ENCODE data around the gene AIP. TPM values are rescaled to one million over a fixed set of nuclear protein-coding genes. Genes with fewer than 3 reads are reported as not detected.

AIP gene
- total RNA-seq, 2 experiments from 2014 or later = 145 to 146 TPM

DNA sequence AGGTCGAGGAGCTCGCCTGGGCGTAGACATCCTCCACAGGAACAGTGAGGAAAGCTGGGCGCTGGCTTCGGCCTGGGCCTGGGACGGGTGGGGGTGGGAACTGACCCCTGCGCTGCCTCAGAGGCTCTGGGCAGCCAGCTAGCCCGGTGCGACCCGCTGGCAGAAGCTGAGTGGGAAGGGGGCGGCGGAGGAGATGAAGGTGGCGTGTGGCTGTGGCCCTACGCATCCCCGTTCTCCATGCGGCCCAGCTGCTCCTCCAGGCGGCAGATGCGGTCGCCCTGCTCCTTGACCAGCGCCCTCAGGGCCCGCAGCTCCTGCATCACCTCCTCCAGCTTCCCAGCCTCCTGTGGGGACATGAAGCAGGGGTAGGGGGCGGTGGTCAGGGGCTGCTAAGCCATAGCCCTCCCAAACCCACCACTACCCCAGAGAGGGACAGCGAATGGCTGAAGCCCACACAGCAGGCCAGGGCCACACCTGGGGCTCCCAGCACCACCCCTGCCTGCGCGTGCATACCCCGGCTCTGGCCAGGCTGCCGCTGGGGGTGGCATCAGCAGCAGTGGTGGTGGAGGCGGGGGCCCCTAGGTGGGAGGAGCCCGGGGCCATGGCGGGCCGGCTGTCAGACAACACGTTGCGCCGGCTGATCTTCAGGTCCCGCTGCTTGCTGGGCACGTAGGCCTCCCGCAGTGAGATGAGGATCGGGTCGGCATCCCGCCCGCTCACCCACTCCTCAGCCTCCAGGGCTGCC lies 44.5 kb upstream of the AIP start:
- peak; percentile 93 for DNase-seq
- Mint-ChIP-seq H3K9me3 (no peaks in the 10 kb centered on the region), H3K27ac (peak overlapping the region; percentile 86), H3K4me1 (ENCODE audit: low read depth) (peaks cover 53% of the 10 kb centered on the region), H3K4me3 (peak overlapping the region; percentile 87), H3K36me3 (ENCODE audit: low read depth) (peaks cover 57% of the 10 kb centered on the region), H3K27me3 (no peaks in the 10 kb centered on the region)
- POLR2A ChIA-PET = interaction anchor here (0.6 to 10.8 kb wide), 27 partner anchors 7 to 190 kb away, joined by 3 to 178 read pairs (median 8); partner anchors contain the start of genes AIP, ANKRD13D, CABP4 and PITPNM1
- TF ChIP-seq, protein P1, sequence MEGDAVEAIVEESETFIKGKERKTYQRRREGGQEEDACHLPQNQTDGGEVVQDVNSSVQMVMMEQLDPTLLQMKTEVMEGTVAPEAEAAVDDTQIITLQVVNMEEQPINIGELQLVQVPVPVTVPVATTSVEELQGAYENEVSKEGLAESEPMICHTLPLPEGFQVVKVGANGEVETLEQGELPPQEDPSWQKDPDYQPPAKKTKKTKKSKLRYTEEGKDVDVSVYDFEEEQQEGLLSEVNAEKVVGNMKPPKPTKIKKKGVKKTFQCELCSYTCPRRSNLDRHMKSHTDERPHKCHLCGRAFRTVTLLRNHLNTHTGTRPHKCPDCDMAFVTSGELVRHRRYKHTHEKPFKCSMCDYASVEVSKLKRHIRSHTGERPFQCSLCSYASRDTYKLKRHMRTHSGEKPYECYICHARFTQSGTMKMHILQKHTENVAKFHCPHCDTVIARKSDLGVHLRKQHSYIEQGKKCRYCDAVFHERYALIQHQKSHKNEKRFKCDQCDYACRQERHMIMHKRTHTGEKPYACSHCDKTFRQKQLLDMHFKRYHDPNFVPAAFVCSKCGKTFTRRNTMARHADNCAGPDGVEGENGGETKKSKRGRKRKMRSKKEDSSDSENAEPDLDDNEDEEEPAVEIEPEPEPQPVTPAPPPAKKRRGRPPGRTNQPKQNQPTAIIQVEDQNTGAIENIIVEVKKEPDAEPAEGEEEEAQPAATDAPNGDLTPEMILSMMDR (IDR thresholded peaks at IDR 0.05) = no peak
- peak; percentile 49 for ATAC-seq
- CTCF ChIA-PET = interaction anchor here (0.8 to 2.8 kb wide), 11 partner anchors 9 to 87 kb away, joined by 3 to 12 read pairs (median 4); partner anchors contain the start of genes CDK2AP2, PPP1CA, RAD9A and TMEM134
- intact Hi-C loops (cut with micrococcal nuclease) = loop anchor here (5.0 kb wide), 2 partner anchors 44 to 69 kb away; partner anchors contain the start of genes AIP, CDK2AP2 and PITPNM1

GRCh38 chr11:67439321-67440228 lies 43.3 kb upstream of the AIP start:
- POLR2A ChIA-PET = interaction anchor here (0.8 to 10.8 kb wide), 13 partner anchors 8 to 48 kb away, joined by 3 to 178 read pairs (median 8); partner anchors contain the start of genes AIP, CABP4, PPP1CA and RPS6KB2
- Mint-ChIP-seq H3K36me3 (ENCODE audit: low read depth) (peaks cover 50% of the 10 kb centered on the region), H3K27me3 (no peaks in the 10 kb centered on the region), H3K4me1 (ENCODE audit: low read depth) (peaks cover 49% of the 10 kb centered on the region), H3K27ac (peak overlapping the region; percentile 86), H3K9me3 (no peaks in the 10 kb centered on the region), H3K4me3 (peak overlapping the region; percentile 87)
- CTCF ChIA-PET = interaction anchor here (0.7 to 1.9 kb wide), 9 partner anchors 10 to 69 kb away, joined by 3 to 8 read pairs (median 4); partner anchors contain the start of gene RAD9A
- intact Hi-C loops (cut with micrococcal nuclease) = loop anchor here (5.0 kb wide), 2 partner anchors 43 to 68 kb away; partner anchors contain the start of genes AIP, CDK2AP2 and PITPNM1
- DNase-seq (peak; percentile 64), ATAC-seq (no peak)
- TF ChIP-seq, protein P1 (IDR thresholded peaks at IDR 0.05) = peak; percentile 20

- intact Hi-C loops (cut with micrococcal nuclease) = no loop called here
- Mint-ChIP-seq H3K4me1 (ENCODE audit: low read depth) (peaks cover 52% of the 10 kb centered on the region), H3K4me3 (peak overlapping the region; percentile 87), H3K9me3 (no peaks in the 10 kb centered on the region), H3K27me3 (no peaks in the 10 kb centered on the region), H3K27ac (peak overlapping the region; percentile 86), H3K36me3 (ENCODE audit: low read depth) (peaks cover 43% of the 10 kb centered on the region)
- TF ChIP-seq, protein P1 (IDR thresholded peaks at IDR 0.05) = no peak
- ChIA-PET POLR2A (interaction anchor here (0.9 to 10.8 kb wide), 9 partner anchors 10 to 49 kb away, joined by 3 to 178 read pairs (median 5); partner anchors contain the start of genes AIP, PPP1CA, RAD9A and TBC1D10C), CTCF (interaction anchor here (0.9 to 1.8 kb wide), 2 partner anchors 28 to 94 kb away, joined by 4 to 5 read pairs; no protein-coding TSS in a partner anchor)
- DNase-seq = no peak
- no peak for ATAC-seq
Measured at GRCh38 chr11:67440229-67441097, 42.4 kb upstream of the AIP start.

GRCh38 chr11:67441098-67441563 lies 41.7 kb upstream of the AIP start:
- TF ChIP-seq, protein P1 (IDR thresholded peaks at IDR 0.05) = no peak
- H3K4me3 Mint-ChIP-seq = peak overlapping the region; percentile 22
- peak overlapping the region; percentile 70 for H3K27ac Mint-ChIP-seq
- ChIA-PET POLR2A (interaction anchor here (0.8 to 10.8 kb wide), 10 partner anchors 9 to 50 kb away, joined by 3 to 178 read pairs (median 5); partner anchors contain the start of genes PPP1CA, RAD9A, TBC1D10C and TMEM134), CTCF (interaction anchor here (0.9 kb wide), 1 partner anchor 95 kb away, joined by 4 read pairs; no protein-coding TSS in a partner anchor)
- H3K4me1 Mint-ChIP-seq (ENCODE audit: low read depth) = peaks cover 56% of the 10 kb centered on the region
- intact Hi-C loops (cut with micrococcal nuclease) = no loop called here
- no peaks in the 10 kb centered on the region for H3K9me3 Mint-ChIP-seq
- peaks cover 37% of the 10 kb centered on the region for H3K36me3 Mint-ChIP-seq (ENCODE audit: low read depth)
- DNase-seq (no peak), ATAC-seq (no peak)
- no peaks in the 10 kb centered on the region for H3K27me3 Mint-ChIP-seq
